Natural killer cell (primary cell): Measurements from ENCODE around the gene FOXK1. TPM values are rescaled to one million over a fixed set of nuclear protein-coding genes. Genes with fewer than 3 reads are reported as not detected.
A peak's percentile ranks its signal among the peaks of the same experiment; 100 is the strongest.

Experiments
- ATAC-seq, 3 donors: fragments of 150-1000 bp in 2 of 3; fragments of 200-7000 bp in 1 of 3; cut with Tn5 transposase; 1 replicate in 1 of 3; 2 replicates in 2 of 3; pipeline ENCODE4 v1.10.0; 2021; ENCODE audit warnings: mild to moderate bottlenecking in 2 of 3, moderate library complexity in 2 of 3
- DNase-seq, 2 donors: peaks; one replicate each; pipeline versions ENCODE4 v3.0.0 to v3.0.0-alpha.2; 2013 to 2021; ENCODE audit warnings: mixed read lengths in 1 of 2
- H3K27ac ChIP-seq: one replicate; pipeline ENCODE4 v1.5.1; 2013; ENCODE audit warnings: mild to moderate bottlenecking, low read length
- H3K27me3 ChIP-seq: one replicate; pipeline ENCODE4 v1.6.1; 2013; ENCODE audit warnings: low read length; ENCODE audit not compliant: control insufficient read depth, insufficient read depth
- H3K36me3 ChIP-seq: one replicate; pipeline ENCODE4 v1.6.1; 2013; ENCODE audit warnings: low read length; ENCODE audit not compliant: control insufficient read depth, insufficient read depth
- H3K4me1 ChIP-seq: one replicate; pipeline ENCODE4 v1.6.1; 2013; ENCODE audit warnings: low read length; ENCODE audit not compliant: control insufficient read depth, insufficient read depth
- H3K4me3 ChIP-seq: one replicate; pipeline ENCODE4 v1.5.1; 2013; ENCODE audit warnings: low read length
- H3K9me3 ChIP-seq: one replicate; pipeline ENCODE4 v1.6.1; 2013; ENCODE audit warnings: low read length; ENCODE audit not compliant: control insufficient read depth, insufficient read depth
- H3K27ac Mint-ChIP-seq, 2 donors: one replicate each; pipeline ENCODE4 v1.8.0; 2022; ENCODE audit warnings: mild to moderate bottlenecking in 2 of 2, mixed read lengths in 2 of 2, moderate library complexity in 1 of 2
- H3K27me3 Mint-ChIP-seq, 2 donors: one replicate each; pipeline ENCODE4 v1.8.0; 2022; ENCODE audit warnings: low read depth in 2 of 2, mixed read lengths in 2 of 2
- H3K36me3 Mint-ChIP-seq: one replicate; pipeline ENCODE4 v1.8.0; 2022; ENCODE audit warnings: mixed read lengths
- H3K4me1 Mint-ChIP-seq, 2 donors: one replicate each; pipeline ENCODE4 v1.8.0; 2022; ENCODE audit warnings: mixed read lengths in 2 of 2
- H3K4me3 Mint-ChIP-seq: one replicate; pipeline ENCODE4 v1.8.0; 2022; ENCODE audit warnings: mild to moderate bottlenecking, moderate library complexity, mixed read lengths
- H3K9me3 Mint-ChIP-seq, 2 donors: one replicate each; pipeline ENCODE4 v1.8.0; 2022; ENCODE audit warnings: mixed read lengths in 2 of 2
- WGBS: methylation state at CpG from one replicate; pipeline ENCODE4 v1.1.7; 2013; ENCODE audit warnings: missing lambda C conversion rate; ENCODE audit not compliant: insufficient coverage; 5-methylcytosine and 5-hydroxymethylcytosine counted together
- intact Hi-C: fragments of 100-400 bp; cut with micrococcal nuclease; formaldehyde crosslinking; loops from one replicate; pipeline ENCODE4 v1.14.2; 2022
- total RNA-seq, 4 donors: library from RNA; stranded (reverse); fragments of 120-200 nt in 1 of 4; gene quantifications; one replicate each; pipeline versions ENCODE4 v1.2.3 to v1.2.4, GENCODE V29; 2013 to 2022
- TF ChIP-seq, protein P1 (sequence below): fragments of 200-600 bp; IDR thresholded peaks from one replicate; pipeline ENCODE4 v1.8.0; 2022; ENCODE audit warnings: antibody characterized with exemption

FOXK1 gene
- total RNA-seq, 3 donors from 2014 or later (not counting 1 experiment from before 2014, with no cell fraction given), result 51.6 to 59.7 (median 55.3) TPM

DNA sequence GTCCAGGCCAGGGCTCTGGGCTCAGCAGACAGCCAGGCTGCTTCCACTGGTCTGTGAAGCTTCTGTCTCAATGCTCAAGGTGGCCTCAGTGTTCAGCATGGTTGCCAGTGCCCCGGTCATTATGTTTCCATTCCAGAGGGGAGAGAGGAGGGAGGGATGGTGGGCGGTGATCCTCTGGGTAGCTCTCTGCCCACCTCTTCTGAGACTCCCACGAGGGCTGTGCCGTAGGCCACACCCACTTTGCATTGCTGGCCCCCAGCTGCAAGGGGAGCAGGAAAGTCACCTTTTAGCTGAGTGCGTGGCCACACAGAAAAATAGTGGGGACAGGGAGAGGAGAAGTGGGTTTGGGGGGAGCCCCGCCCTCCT, 42.5 kb downstream of the FOXK1 start:
- H3K27ac ChIP-seq, result peak overlapping the region; percentile 92
- no peaks in the 10 kb centered on the region for H3K9me3 ChIP-seq
- peak; percentile 34 to 44 (median 43) for ATAC-seq
- Mint-ChIP-seq H3K27me3 (no peaks in the 10 kb centered on the region), H3K4me1 (peaks cover 22 to 32% of the 10 kb centered on the region in 2 donors), H3K27ac (peak overlapping the region; percentile 96 to 97), H3K4me3 (peak overlapping the region; percentile 95), H3K36me3 (no peaks in the 10 kb centered on the region), H3K9me3 (no peaks in the 10 kb centered on the region)
- TF ChIP-seq, protein P1, sequence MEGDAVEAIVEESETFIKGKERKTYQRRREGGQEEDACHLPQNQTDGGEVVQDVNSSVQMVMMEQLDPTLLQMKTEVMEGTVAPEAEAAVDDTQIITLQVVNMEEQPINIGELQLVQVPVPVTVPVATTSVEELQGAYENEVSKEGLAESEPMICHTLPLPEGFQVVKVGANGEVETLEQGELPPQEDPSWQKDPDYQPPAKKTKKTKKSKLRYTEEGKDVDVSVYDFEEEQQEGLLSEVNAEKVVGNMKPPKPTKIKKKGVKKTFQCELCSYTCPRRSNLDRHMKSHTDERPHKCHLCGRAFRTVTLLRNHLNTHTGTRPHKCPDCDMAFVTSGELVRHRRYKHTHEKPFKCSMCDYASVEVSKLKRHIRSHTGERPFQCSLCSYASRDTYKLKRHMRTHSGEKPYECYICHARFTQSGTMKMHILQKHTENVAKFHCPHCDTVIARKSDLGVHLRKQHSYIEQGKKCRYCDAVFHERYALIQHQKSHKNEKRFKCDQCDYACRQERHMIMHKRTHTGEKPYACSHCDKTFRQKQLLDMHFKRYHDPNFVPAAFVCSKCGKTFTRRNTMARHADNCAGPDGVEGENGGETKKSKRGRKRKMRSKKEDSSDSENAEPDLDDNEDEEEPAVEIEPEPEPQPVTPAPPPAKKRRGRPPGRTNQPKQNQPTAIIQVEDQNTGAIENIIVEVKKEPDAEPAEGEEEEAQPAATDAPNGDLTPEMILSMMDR, result no peak
- no peaks in the 10 kb centered on the region for H3K27me3 ChIP-seq
- peak overlapping the region; percentile 49 for H3K4me3 ChIP-seq
- 11% methylated on average over 6 of the region's 6 CpGs for WGBS
- no peak for DNase-seq
- H3K36me3 ChIP-seq, result peaks cover 3% of the 10 kb centered on the region
- intact Hi-C loops, result loop anchor here (1.0 to 5.0 kb wide), 3 partner anchors 12 to 42 kb away; partner anchors contain the start of gene FOXK1
- peaks cover 29% of the 10 kb centered on the region for H3K4me1 ChIP-seq

DNA sequence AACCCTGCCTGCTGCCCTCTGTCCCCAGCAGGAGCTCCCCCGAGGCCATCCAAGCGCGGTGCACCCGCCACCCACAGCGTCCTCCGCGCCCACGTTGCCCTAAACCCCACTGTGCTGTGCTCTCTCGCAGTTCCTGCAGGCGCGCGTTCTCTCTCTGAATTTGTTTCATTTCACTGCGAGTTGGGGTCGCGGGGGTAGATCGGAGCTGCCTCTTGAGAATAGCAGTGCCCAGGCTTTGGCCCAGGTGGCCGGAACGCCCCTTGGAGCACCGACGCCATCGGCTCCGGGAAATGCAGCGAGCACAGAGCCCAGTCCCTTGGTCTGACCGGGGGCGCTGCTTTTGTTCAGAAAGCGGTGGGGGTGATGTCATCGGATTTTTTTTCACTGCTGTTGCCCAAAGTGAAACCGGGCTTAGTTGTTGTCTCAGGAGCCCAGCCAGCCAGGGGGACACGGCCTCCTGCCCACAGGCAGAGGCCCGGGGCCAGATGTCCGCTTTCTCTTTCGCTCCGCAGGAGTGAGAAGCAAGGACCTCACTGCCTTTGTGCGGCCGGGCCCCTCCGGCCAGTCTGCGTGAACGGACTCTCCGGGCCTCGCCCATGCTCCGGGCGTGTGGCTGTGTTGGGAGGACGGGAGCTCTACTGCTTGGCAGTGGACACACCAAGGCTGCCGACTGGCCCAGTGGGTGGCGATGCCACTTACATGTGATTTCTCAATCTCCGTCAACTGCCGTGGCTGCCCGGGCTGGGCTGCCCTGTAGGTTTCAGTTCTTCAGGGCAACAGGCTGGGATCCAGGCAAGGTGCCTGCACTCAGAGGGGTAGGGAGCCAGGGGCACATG, 43.1 kb downstream of the FOXK1 start:
- peak overlapping the region; percentile 96 to 97 for H3K27ac Mint-ChIP-seq
- 17% methylated on average over 48 of the region's 48 CpGs for WGBS
- H3K36me3 ChIP-seq, result peaks cover 3% of the 10 kb centered on the region
- H3K4me1 Mint-ChIP-seq, result peaks cover 16 to 26% of the 10 kb centered on the region in 2 donors
- no peaks in the 10 kb centered on the region for H3K27me3 Mint-ChIP-seq
- no peaks in the 10 kb centered on the region for H3K27me3 ChIP-seq
- no peaks in the 10 kb centered on the region for H3K36me3 Mint-ChIP-seq
- peaks cover 29% of the 10 kb centered on the region for H3K4me1 ChIP-seq
- H3K4me3 ChIP-seq, result peak overlapping the region; percentile 49
- TF ChIP-seq, protein P1, result peak; percentile 10
- H3K4me3 Mint-ChIP-seq, result peak overlapping the region; percentile 95
- H3K9me3 Mint-ChIP-seq, result no peaks in the 10 kb centered on the region
- peak; percentile 84 to 88 (median 86) for ATAC-seq
- peak overlapping the region; percentile 92 for H3K27ac ChIP-seq
- DNase-seq, result peak; percentile 64 to 77
- intact Hi-C loops, result loop anchor here (2.0 to 5.0 kb wide), 2 partner anchors 20 to 43 kb away; partner anchors contain the start of gene FOXK1
- H3K9me3 ChIP-seq, result no peaks in the 10 kb centered on the region

DNA sequence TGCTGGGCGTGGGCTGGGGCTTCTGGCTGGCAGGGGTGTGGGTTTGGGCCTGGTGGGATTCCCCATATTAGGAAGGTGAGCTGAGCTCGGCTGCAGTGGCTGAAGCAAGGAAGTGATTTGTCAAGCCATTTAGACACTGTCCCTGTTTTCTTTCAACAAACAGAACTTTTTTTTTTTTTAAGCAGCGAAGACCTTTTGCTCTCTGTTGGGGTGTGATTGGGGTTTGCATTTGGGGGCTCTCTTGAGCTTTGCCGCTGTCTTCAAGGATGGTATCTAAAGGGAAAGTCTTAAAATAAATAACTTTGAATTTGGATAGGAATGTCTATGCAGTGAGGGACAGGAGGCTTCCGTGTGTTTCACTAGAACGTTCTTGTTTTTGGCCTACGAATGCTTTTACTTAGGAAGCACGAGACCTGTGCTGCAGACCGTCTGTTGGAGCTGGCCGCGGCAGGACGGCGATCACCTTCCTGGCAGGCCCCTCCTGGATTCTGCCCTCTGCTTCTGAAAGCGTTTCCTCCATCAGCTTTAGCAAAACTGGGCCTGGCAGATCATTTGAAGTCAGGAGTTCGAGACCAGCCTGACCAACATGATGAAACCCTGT, 43.9 kb downstream of the FOXK1 start:
- peaks cover 29% of the 10 kb centered on the region for H3K4me1 ChIP-seq
- intact Hi-C loops, result loop anchor here (2.0 to 5.0 kb wide), 2 partner anchors 19 to 44 kb away; partner anchors contain the start of gene FOXK1
- H3K36me3 Mint-ChIP-seq, result no peaks in the 10 kb centered on the region
- TF ChIP-seq, protein P1, result no peak
- peak overlapping the region; percentile 95 for H3K4me3 Mint-ChIP-seq
- 70% methylated on average over 15 of the region's 15 CpGs for WGBS
- no peaks in the 10 kb centered on the region for H3K9me3 ChIP-seq
- H3K27ac ChIP-seq, result peak overlapping the region; percentile 92
- peak overlapping the region; percentile 96 to 97 for H3K27ac Mint-ChIP-seq
- DNase-seq, result no peak
- H3K4me3 ChIP-seq, result peak overlapping the region; percentile 49
- no peaks in the 10 kb centered on the region for H3K27me3 Mint-ChIP-seq
- no peak for ATAC-seq
- peaks cover 14 to 24% of the 10 kb centered on the region in 2 donors for H3K4me1 Mint-ChIP-seq
- H3K27me3 ChIP-seq, result no peaks in the 10 kb centered on the region
- H3K9me3 Mint-ChIP-seq, result no peaks in the 10 kb centered on the region
- H3K36me3 ChIP-seq, result peaks cover 3% of the 10 kb centered on the region
